B cell (primary cell): Measurements from ENCODE around the gene MARF1. TPM values are rescaled to one million over a fixed set of nuclear protein-coding genes. Genes with fewer than 3 reads are reported as not detected.
"Not testable (repeated sequence)": the region's sequence is repeated elsewhere in the genome, so short reads cannot be mapped to it uniquely, and the experiment has no call there.

Experiments
- ATAC-seq: fragments of 200-7000 bp; cut with Tn5 transposase; one replicate; pipeline ENCODE4 v1.10.0; 2021; ENCODE audit warnings: low read depth, mild to moderate bottlenecking, moderate number of reproducible peaks, moderate library complexity
- CTCF ChIA-PET: fragments of 350-600 bp; sonication (Branson Sonifier 250); formaldehyde crosslinking; loops from one replicate; lab custom pipeline; 2021; ENCODE audit warnings: antibody characterized with exemption, inconsistent platforms; lab: Charles Lee
- POLR2A ChIA-PET: fragments of 350-600 bp; sonication (Branson Sonifier 250); formaldehyde crosslinking; loops from one replicate; lab custom pipeline; 2021; ENCODE audit warnings: antibody characterized with exemption; lab: Charles Lee
- DNase-seq: peaks from one replicate; pipeline ENCODE4 v3.0.0; 2013
- H2AFZ ChIP-seq: 2 replicates; pipeline ENCODE4 v1.6.1; 2012; ENCODE audit warnings: mild to moderate bottlenecking, low read depth, low read length; ENCODE audit not compliant: insufficient read depth, poor library complexity, severe bottlenecking
- H3K27ac ChIP-seq, 2 donors: 1 replicate in 1 of 2; 2 replicates in 1 of 2; pipeline ENCODE4 v1.5.1; 2012 to 2013; ENCODE audit warnings: low read length in 2 of 2, mild to moderate bottlenecking in 2 of 2, moderate library complexity in 1 of 2
- H3K27me3 ChIP-seq, 4 experiments: fragments of 200-600 bp in 1 of 4; sonication (generic) in 1 of 4; replicated peaks in 1 of 4; 1 replicate in 2 of 4; 2 replicates in 2 of 4; pipeline versions ENCODE4 v1.6.1 to v1.7.0; 2013 to 2016; ENCODE audit warnings: low read length in 3 of 4, mild to moderate bottlenecking in 2 of 4, mixed read lengths in 1 of 4, moderate library complexity in 1 of 4; ENCODE audit not compliant: insufficient read depth in 4 of 4, control insufficient read depth in 3 of 4; ENCODE audit errors: control extremely low read depth in 1 of 4
- H3K36me3 ChIP-seq, 2 experiments: replicated peaks in 1 of 2; 1 replicate in 1 of 2; 2 replicates in 1 of 2; pipeline versions ENCODE4 v1.6.1 to v1.7.1; 2013; ENCODE audit warnings: low read length in 1 of 2; ENCODE audit not compliant: insufficient read depth in 2 of 2, control insufficient read depth in 1 of 2; ENCODE audit errors: control extremely low read depth in 1 of 2, extremely low read depth in 1 of 2
- H3K4me1 ChIP-seq, 2 donors: fragments of 200-600 bp in 1 of 2; sonication (generic) in 1 of 2; 1 replicate in 1 of 2; 2 replicates in 1 of 2; pipeline versions ENCODE4 v1.5.1 to v1.6.1; 2013 to 2017; ENCODE audit warnings: low read length in 2 of 2; ENCODE audit not compliant: control insufficient read depth in 2 of 2, insufficient read depth in 2 of 2
- H3K4me2 ChIP-seq: replicated peaks from 2 replicates; pipeline ENCODE3; 2012; ENCODE audit warnings: mild to moderate bottlenecking, low read depth, low read length; ENCODE audit not compliant: poor library complexity, severe bottlenecking
- H3K4me3 ChIP-seq, 5 experiments: fragments of 200-600 bp in 1 of 5; sonication (generic) in 1 of 5; 1 replicate in 3 of 5; 2 replicates in 2 of 5; pipeline versions ENCODE4 v1.5.1 to v1.7.0; 2011 to 2016; ENCODE audit warnings: low read length in 4 of 5, mild to moderate bottlenecking in 4 of 5, low read depth in 2 of 5, control low read depth in 1 of 5, moderate library complexity in 1 of 5; ENCODE audit not compliant: insufficient read depth in 1 of 5; ENCODE audit errors: control extremely low read depth in 1 of 5, extremely low read depth in 1 of 5
- H3K79me2 ChIP-seq: fragments of 200-600 bp; sonication (generic); one replicate; pipeline ENCODE4 v1.6.0; 2016; ENCODE audit warnings: low read length; ENCODE audit not compliant: control insufficient read depth, insufficient read depth
- H3K9ac ChIP-seq: fragments of 200-600 bp; sonication (generic); 2 replicates; pipeline ENCODE4 v1.6.1; 2017; ENCODE audit warnings: mild to moderate bottlenecking, low read length, moderate library complexity
- H3K9me3 ChIP-seq, 3 donors: one replicate each; pipeline versions ENCODE4 v1.6.1 to v1.7.1; 2013; ENCODE audit warnings: low read length in 2 of 3; ENCODE audit not compliant: control insufficient read depth in 2 of 3, insufficient read depth in 1 of 3; ENCODE audit errors: control extremely low read depth in 1 of 3
- H4K20me1 ChIP-seq: 2 replicates; pipeline ENCODE4 v1.6.0; 2012; ENCODE audit warnings: mild to moderate bottlenecking, low read length; ENCODE audit not compliant: insufficient read depth, control insufficient read depth, poor library complexity, severe bottlenecking
- H3K27ac Mint-ChIP-seq: one replicate; pipeline ENCODE4 v1.8.0; 2021; ENCODE audit warnings: mixed read lengths
- H3K27me3 Mint-ChIP-seq: one replicate; pipeline ENCODE4 v1.8.0; 2021; ENCODE audit warnings: mixed read lengths
- H3K4me1 Mint-ChIP-seq: one replicate; pipeline ENCODE4 v1.8.0; 2021; ENCODE audit warnings: mixed read lengths
- H3K4me3 Mint-ChIP-seq: one replicate; pipeline ENCODE4 v1.8.0; 2021; ENCODE audit warnings: mixed read lengths
- H3K9me3 Mint-ChIP-seq: one replicate; pipeline ENCODE4 v1.8.0; 2022; ENCODE audit warnings: mixed read lengths; ENCODE audit not compliant: insufficient read depth
- EZH2 ChIP-seq: IDR thresholded peaks from 2 replicates; pipeline ENCODE4 v1.6.1; 2012; ENCODE audit warnings: borderline replicate concordance, low read depth, mild to moderate bottlenecking, moderate library complexity, low read length; ENCODE audit not compliant: insufficient read depth, poor library complexity, severe bottlenecking
- WGBS: methylation state at CpG from one replicate; pipeline ENCODE4 v1.1.5; 2013; ENCODE audit warnings: missing lambda C conversion rate; ENCODE audit not compliant: insufficient coverage; 5-methylcytosine and 5-hydroxymethylcytosine counted together
- intact Hi-C: fragments of 100-400 bp; cut with micrococcal nuclease; formaldehyde crosslinking; loops from one replicate; pipeline ENCODE4 v1.10.0; 2022
- polyA plus RNA-seq: library from polyadenylated mRNA; depleted of rRNA; stranded (reverse); fragments of >200 nt; gene quantifications from 2 replicates; pipeline ENCODE4 v1.2.3, GENCODE V29; 2012
- total RNA-seq, 2 donors: library from RNA; stranded (reverse); fragments of 120-200 nt in 1 of 2; gene quantifications; 1 replicate in 1 of 2; 2 replicates in 1 of 2; pipeline versions ENCODE4 v1.2.3 to v1.2.4, GENCODE V29; 2013 to 2022
- TF ChIP-seq, protein P1 (sequence below): fragments of 200-600 bp; IDR thresholded peaks from one replicate; pipeline ENCODE4 v1.8.0; 2022; ENCODE audit warnings: antibody characterized with exemption, mild to moderate bottlenecking

MARF1 gene
- total and polyA plus RNA-seq, 2 donors (not counting 1 experiment from before 2014, with no cell fraction given), result 68.0 to 366 TPM

GRCh38 chr16:15575293-15576049 is 67.5 kb downstream of the MARF1 start:
- no peak overlapping the region for H2AFZ ChIP-seq
- no peak overlapping the region for H3K27ac ChIP-seq
- H3K36me3 ChIP-seq, result no peaks in the 10 kb centered on the region
- 100% methylated on average over 1 of the region's 4 CpGs for WGBS
- H3K27ac Mint-ChIP-seq, result no peak overlapping the region
- H3K9me3 ChIP-seq, result peaks cover 0 to 15% (median 0%) of the 10 kb centered on the region in 3 donors
- no peak overlapping the region for H3K9ac ChIP-seq
- CTCF ChIA-PET, result no interaction called here
- peaks cover 13% of the 10 kb centered on the region for H3K9me3 Mint-ChIP-seq
- POLR2A ChIA-PET, result no interaction called here
- no peaks in the 10 kb centered on the region for H3K27me3 Mint-ChIP-seq
- ATAC-seq, result no peak
- no peaks in the 10 kb centered on the region for H4K20me1 ChIP-seq
- intact Hi-C loops, result no loop called here
- H3K4me3 ChIP-seq, result no peak overlapping the region
- H3K4me2 ChIP-seq, result no peak overlapping the region
- DNase-seq, result no peak
- H3K79me2 ChIP-seq, result no peaks in the 10 kb centered on the region
- H3K4me1 Mint-ChIP-seq, result peaks cover 7% of the 10 kb centered on the region
- TF ChIP-seq, protein P1, sequence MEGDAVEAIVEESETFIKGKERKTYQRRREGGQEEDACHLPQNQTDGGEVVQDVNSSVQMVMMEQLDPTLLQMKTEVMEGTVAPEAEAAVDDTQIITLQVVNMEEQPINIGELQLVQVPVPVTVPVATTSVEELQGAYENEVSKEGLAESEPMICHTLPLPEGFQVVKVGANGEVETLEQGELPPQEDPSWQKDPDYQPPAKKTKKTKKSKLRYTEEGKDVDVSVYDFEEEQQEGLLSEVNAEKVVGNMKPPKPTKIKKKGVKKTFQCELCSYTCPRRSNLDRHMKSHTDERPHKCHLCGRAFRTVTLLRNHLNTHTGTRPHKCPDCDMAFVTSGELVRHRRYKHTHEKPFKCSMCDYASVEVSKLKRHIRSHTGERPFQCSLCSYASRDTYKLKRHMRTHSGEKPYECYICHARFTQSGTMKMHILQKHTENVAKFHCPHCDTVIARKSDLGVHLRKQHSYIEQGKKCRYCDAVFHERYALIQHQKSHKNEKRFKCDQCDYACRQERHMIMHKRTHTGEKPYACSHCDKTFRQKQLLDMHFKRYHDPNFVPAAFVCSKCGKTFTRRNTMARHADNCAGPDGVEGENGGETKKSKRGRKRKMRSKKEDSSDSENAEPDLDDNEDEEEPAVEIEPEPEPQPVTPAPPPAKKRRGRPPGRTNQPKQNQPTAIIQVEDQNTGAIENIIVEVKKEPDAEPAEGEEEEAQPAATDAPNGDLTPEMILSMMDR, result no peak
- no peaks in the 10 kb centered on the region for H3K4me1 ChIP-seq
- H3K4me3 Mint-ChIP-seq, result no peak overlapping the region
- no peaks in the 10 kb centered on the region for H3K27me3 ChIP-seq

DNA sequence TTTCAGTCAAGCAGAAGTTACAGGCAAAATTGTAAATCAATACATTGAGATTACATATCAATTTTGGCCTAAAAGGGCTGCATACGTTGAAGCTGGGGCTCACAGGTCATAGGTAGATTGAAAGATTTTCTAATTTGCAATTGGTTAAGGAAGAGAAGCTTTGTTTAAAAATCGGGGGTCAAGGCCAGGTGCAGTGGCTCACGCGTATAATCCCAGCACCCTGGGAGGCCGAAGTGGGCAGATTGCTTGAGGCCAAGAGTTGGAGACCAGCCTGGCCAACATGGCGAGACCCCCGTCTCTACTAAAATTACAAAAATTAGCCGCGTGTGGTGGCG is 68.4 kb downstream of the MARF1 start:
- Histone ChIP-seq H3K36me3 (no peaks in the 10 kb centered on the region), H3K9me3 (peaks cover 0 to 15% (median 0%) of the 10 kb centered on the region in 3 donors), H3K79me2 (no peaks in the 10 kb centered on the region), H3K27me3 (no peaks in the 10 kb centered on the region), H3K4me3 (no peak overlapping the region), H3K27ac (no peak overlapping the region), H4K20me1 (no peaks in the 10 kb centered on the region), H3K4me2 (no peak overlapping the region), H3K4me1 (no peaks in the 10 kb centered on the region), H3K9ac (no peak overlapping the region), H2AFZ (no peak overlapping the region)
- DNase-seq (no peak), ATAC-seq (no peak)
- Mint-ChIP-seq H3K9me3 (peaks cover 13% of the 10 kb centered on the region), H3K27ac (no peak overlapping the region), H3K4me1 (peaks cover 7% of the 10 kb centered on the region), H3K4me3 (no peak overlapping the region), H3K27me3 (no peaks in the 10 kb centered on the region)
- intact Hi-C loops, result no loop called here
- TF ChIP-seq EZH2, result no peak
- TF ChIP-seq, protein P1, result no peak
- WGBS, result 98% methylated on average over 9 of the region's 10 CpGs
- ChIA-PET CTCF (no interaction called here), POLR2A (no interaction called here)

DNA sequence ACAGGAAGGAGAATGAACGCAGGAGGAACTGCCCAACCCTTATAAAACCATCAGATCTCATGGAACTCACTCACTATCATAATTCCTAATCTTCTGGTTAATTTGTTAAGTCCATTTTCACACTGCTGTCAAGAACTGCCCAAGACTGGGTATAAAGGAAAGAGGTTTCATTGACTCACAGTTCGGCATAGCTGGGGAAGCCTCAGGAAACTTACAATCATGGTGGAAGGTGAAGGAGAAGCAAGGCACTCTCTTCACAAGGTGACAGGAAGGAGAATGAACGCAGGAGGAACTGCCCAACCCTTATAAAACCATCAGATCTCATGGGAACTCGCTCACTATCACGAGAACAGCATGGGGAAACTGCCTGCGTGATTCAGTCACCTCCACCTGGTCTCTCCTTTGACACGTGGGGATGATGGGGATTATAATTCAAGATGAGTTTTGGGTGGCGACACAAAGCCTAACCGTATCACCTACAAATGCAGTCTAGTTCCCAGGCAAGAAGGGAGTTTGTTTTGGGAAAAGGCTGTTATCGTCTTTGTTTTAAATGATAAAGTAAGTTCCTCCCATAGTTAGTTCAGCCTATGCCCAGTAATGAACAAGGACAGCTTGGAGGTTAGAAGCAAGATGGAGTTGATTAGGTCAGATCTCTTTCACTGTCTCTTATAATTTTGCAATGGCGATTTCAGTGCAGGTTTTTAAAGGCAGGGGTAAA is 68.9 kb downstream of the MARF1 start:
- H3K27me3 ChIP-seq, H3K4me3 ChIP-seq, H3K36me3 ChIP-seq, H3K9ac ChIP-seq, POLR2A ChIA-PET, CTCF ChIA-PET, H3K4me1 Mint-ChIP-seq, H2AFZ ChIP-seq, H3K79me2 ChIP-seq, H3K27ac Mint-ChIP-seq, H3K27ac ChIP-seq, H4K20me1 ChIP-seq, DNase-seq, H3K27me3 Mint-ChIP-seq, intact Hi-C loops, H3K4me2 ChIP-seq, ATAC-seq, H3K4me1 ChIP-seq, H3K4me3 Mint-ChIP-seq: not testable (repeated sequence)
- H3K9me3 ChIP-seq, result peaks cover 0 to 15% (median 0%) of the 10 kb centered on the region in 3 donors
- WGBS, result 100% methylated on average over 4 of the region's 11 CpGs
- H3K9me3 Mint-ChIP-seq, result peaks cover 13% of the 10 kb centered on the region
